Measurements from ENCODE around the gene FAF1.

- no peak for TF ChIP-seq CTCF (IDR thresholded peaks at IDR 0.05 in 4 of 5, conservative IDR thresholded peaks at IDR 0.05 in 1 of 5)
- no peak for TF ChIP-seq POLR2A (IDR thresholded peaks at IDR 0.05)
Observed at GRCh38 chr1:50974618-50974935, 14.5 kb upstream of the FAF1 start.
